Panc1 (cell line): Measurements from ENCODE around the gene ARHGEF39. TPM values are rescaled to one million over a fixed set of nuclear protein-coding genes. Genes with fewer than 3 reads are reported as not detected.
"Not testable (repeated sequence)": the region's sequence is repeated elsewhere in the genome, so short reads cannot be mapped to it uniquely, and the experiment has no call there.

Experiments
- ATAC-seq: fragments of 200-7000 bp; cut with Tn5 transposase; 2 replicates; pipeline ENCODE4 v1.9.1; 2020; ENCODE audit warnings: mild to moderate bottlenecking, moderate library complexity
- BruUV-seq: library from RNA; stranded (reverse); fragments of 400-500 nt; replicated peaks from 2 replicates; lab custom pipeline; 2021; lab: Mats Ljungman, UMichigan
- CTCF ChIA-PET: fragments of 300-600 bp; sonication (Branson Sonifier 250); formaldehyde crosslinking; loops from one replicate; lab custom pipeline; 2022; ENCODE audit warnings: antibody characterized with exemption; lab: Charles Lee
- POLR2A ChIA-PET: fragments of 300-600 bp; sonication (Branson Sonifier 250); formaldehyde crosslinking; loops from one replicate; lab custom pipeline; 2022; ENCODE audit warnings: antibody characterized with exemption; lab: Charles Lee
- DNase-seq: peaks from one replicate; pipeline ENCODE4 v3.0.0-alpha.2; 2010; ENCODE audit warnings: low read depth, low spot score
- H3K27ac ChIP-seq: 2 replicates; pipeline ENCODE4 v1.5.1; 2011; ENCODE audit warnings: mild to moderate bottlenecking, low read length, inconsistent platforms
- H3K27me3 ChIP-seq: fragments of 200-500 bp; sonication (Bioruptor generic); 2 replicates; pipeline ENCODE4 v1.6.0; 2014; ENCODE audit warnings: low read length, inconsistent platforms; ENCODE audit not compliant: control insufficient read depth, insufficient read depth
- H3K36me3 ChIP-seq: fragments of 200-500 bp; sonication (Bioruptor generic); 2 replicates; pipeline ENCODE4 v1.5.1; 2014; ENCODE audit warnings: inconsistent platforms, mild to moderate bottlenecking, low read length, moderate library complexity; ENCODE audit not compliant: control insufficient read depth, insufficient read depth
- H3K4me1 ChIP-seq: 2 replicates; pipeline ENCODE4 v1.5.1; 2011; ENCODE audit warnings: inconsistent platforms, mild to moderate bottlenecking, low read length, moderate library complexity; ENCODE audit not compliant: control insufficient read depth, insufficient read depth
- H3K4me3 ChIP-seq, 2 experiments: 2 replicates each; pipeline ENCODE4 v1.5.1; 2011 to 2012; ENCODE audit warnings: low read depth in 2 of 2, low read length in 2 of 2, mild to moderate bottlenecking in 2 of 2, inconsistent platforms in 1 of 2, moderate library complexity in 1 of 2
- H3K9me3 ChIP-seq: fragments of 200-500 bp; sonication (Bioruptor generic); 2 replicates; pipeline ENCODE4 v1.5.1; 2014; ENCODE audit warnings: low read depth, mild to moderate bottlenecking, inconsistent platforms, low read length, moderate library complexity; ENCODE audit not compliant: control insufficient read depth, insufficient read depth
- CTCF ChIP-seq: fragments of 450-650 bp; IDR thresholded peaks from 2 replicates; pipeline ENCODE4 v1.5.1; 2017; ENCODE audit warnings: mild to moderate bottlenecking
- POLR2AphosphoS5 ChIP-seq: IDR thresholded peaks from 2 replicates; pipeline ENCODE4 v1.6.1; 2012; ENCODE audit warnings: mild to moderate bottlenecking, low read depth, low read length, moderate library complexity
- SIN3A ChIP-seq: IDR thresholded peaks from 2 replicates; pipeline ENCODE4 v1.6.1; 2012; ENCODE audit warnings: low read depth, mild to moderate bottlenecking, low read length, moderate library complexity, borderline replicate concordance; ENCODE audit not compliant: insufficient read depth
- TCF7L2 ChIP-seq: IDR thresholded peaks from 2 replicates; pipeline ENCODE4 v1.6.1; 2011; ENCODE audit warnings: mild to moderate bottlenecking, low read depth, low read length, inconsistent platforms
- in situ Hi-C: cut with HindIII; loops from 2 replicates; pipeline ENCODE4 v1.10.0; 2016; ENCODE audit warnings: low sequenced_read_pairs, low pct_unique_long_range_greater_than_20kb
- intact Hi-C: fragments of 100-400 bp; cut with micrococcal nuclease; formaldehyde crosslinking; loops from one replicate; pipeline ENCODE4 v1.10.0; 2022; ENCODE audit not compliant: unreplicated experiment
- total RNA-seq: library from RNA; stranded (reverse); gene quantifications from one replicate; pipeline ENCODE4 v1.2.1, GENCODE V29; 2021; ENCODE audit not compliant: unreplicated experiment
- TF ChIP-seq, protein P1 (sequence below), 2 experiments: IDR thresholded peaks; 2 replicates each; pipeline ENCODE4 v1.6.1; 2011 to 2012; ENCODE audit warnings: low read depth in 2 of 2, control low read depth in 1 of 2, low read length in 1 of 2, mild to moderate bottlenecking in 1 of 2, moderate library complexity in 1 of 2; ENCODE audit not compliant: insufficient read depth in 1 of 2

Gene ARHGEF39
- total RNA-seq, 1 experiment from 2014 or later = 34.0 TPM

DNA sequence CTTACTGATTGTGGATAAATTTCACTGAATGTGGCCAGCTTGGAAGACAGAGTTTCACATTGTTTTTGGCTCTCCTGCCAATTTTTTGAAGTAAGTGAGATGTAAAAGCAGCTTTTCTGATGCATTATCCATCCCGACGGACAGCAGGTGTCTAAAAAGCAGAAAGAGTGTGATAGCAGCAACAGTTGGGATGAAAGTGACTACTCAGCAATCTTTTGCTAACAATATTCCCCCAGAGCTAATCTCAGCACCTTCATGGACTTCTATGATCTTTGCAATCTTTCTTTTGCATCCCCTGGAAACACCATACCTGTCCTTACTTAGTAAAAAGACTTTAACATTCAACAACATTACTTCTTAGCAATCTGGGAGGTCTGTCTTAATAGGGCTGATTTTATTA lies 52.2 kb downstream of the ARHGEF39 start:
- CTCF ChIA-PET = interaction anchor here (1.4 kb wide), 1 partner anchor 9 kb away, joined by 3 read pairs; no protein-coding TSS in a partner anchor
- no peak for DNase-seq
- no peak overlapping the region for H3K27ac ChIP-seq
- in situ Hi-C loops (no loop called here), intact Hi-C loops (no loop called here)
- no peaks in the 10 kb centered on the region for H3K9me3 ChIP-seq
- BruUV-seq = no TSS peak
- H3K27me3 ChIP-seq = peaks cover 5% of the 10 kb centered on the region; the same call in 1 of the 2 replicates
- no peak for ATAC-seq
- POLR2A ChIA-PET = no interaction called here
- H3K36me3 ChIP-seq = no peaks in the 10 kb centered on the region; the same call in 1 of the 2 replicates
- H3K4me3 ChIP-seq = no peak overlapping the region
- no peaks in the 10 kb centered on the region for H3K4me1 ChIP-seq
- TF ChIP-seq, protein P1, sequence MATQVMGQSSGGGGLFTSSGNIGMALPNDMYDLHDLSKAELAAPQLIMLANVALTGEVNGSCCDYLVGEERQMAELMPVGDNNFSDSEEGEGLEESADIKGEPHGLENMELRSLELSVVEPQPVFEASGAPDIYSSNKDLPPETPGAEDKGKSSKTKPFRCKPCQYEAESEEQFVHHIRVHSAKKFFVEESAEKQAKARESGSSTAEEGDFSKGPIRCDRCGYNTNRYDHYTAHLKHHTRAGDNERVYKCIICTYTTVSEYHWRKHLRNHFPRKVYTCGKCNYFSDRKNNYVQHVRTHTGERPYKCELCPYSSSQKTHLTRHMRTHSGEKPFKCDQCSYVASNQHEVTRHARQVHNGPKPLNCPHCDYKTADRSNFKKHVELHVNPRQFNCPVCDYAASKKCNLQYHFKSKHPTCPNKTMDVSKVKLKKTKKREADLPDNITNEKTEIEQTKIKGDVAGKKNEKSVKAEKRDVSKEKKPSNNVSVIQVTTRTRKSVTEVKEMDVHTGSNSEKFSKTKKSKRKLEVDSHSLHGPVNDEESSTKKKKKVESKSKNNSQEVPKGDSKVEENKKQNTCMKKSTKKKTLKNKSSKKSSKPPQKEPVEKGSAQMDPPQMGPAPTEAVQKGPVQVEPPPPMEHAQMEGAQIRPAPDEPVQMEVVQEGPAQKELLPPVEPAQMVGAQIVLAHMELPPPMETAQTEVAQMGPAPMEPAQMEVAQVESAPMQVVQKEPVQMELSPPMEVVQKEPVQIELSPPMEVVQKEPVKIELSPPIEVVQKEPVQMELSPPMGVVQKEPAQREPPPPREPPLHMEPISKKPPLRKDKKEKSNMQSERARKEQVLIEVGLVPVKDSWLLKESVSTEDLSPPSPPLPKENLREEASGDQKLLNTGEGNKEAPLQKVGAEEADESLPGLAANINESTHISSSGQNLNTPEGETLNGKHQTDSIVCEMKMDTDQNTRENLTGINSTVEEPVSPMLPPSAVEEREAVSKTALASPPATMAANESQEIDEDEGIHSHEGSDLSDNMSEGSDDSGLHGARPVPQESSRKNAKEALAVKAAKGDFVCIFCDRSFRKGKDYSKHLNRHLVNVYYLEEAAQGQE (IDR thresholded peaks at IDR 0.05; ENCODE audit: insufficient read depth in 1 of 2, low read depth in 2 of 2, low read length in 1 of 2) = no peak
- TF ChIP-seq SIN3A (no peak), CTCF (no peak), POLR2AphosphoS5 (no peak), TCF7L2 (no peak)

DNA sequence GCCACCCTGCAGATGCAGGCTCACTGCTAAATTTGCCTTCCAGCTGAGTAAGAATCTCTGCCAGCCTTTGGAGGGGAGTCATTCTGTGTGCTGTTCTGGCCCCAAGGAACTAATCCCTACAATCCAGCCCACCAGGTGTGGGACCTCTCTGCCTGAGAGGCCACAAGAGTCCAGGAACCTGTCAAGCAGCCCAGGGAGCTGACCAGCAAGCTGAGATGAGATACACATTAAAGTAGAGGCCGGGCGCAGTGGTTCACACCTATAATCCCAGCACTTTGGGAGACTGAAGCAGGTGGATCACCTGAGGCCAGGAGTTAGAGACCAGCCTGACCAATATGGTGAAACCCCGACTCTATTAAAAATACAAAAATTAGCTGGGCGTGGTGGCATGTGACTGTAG lies 52.9 kb downstream of the ARHGEF39 start:
- ATAC-seq, H3K4me3 ChIP-seq, H3K27me3 ChIP-seq, H3K36me3 ChIP-seq, in situ Hi-C loops, H3K27ac ChIP-seq, POLR2A ChIA-PET, BruUV-seq, DNase-seq, H3K9me3 ChIP-seq, intact Hi-C loops, H3K4me1 ChIP-seq: not testable (repeated sequence)
- CTCF ChIA-PET = interaction anchor here (0.9 to 1.4 kb wide), 3 partner anchors 8 to 43 kb away, joined by 3 read pairs; no protein-coding TSS in a partner anchor

GRCh38 chr9:35611230-35611797 lies 53.7 kb downstream of the ARHGEF39 start:
- peak; percentile 84 for ATAC-seq
- peak; percentile 18 for DNase-seq
- TF ChIP-seq, protein P1 (IDR thresholded peaks at IDR 0.05; ENCODE audit: insufficient read depth in 1 of 2, low read depth in 2 of 2, low read length in 1 of 2) = no peak
- TF ChIP-seq SIN3A (no peak), TCF7L2 (no peak), CTCF (no peak)
- H3K36me3 ChIP-seq = no peaks in the 10 kb centered on the region; the same call in 1 of the 2 replicates
- no TSS peak for BruUV-seq
- in situ Hi-C loops = no loop called here
- no peaks in the 10 kb centered on the region; the same call in 1 of the 2 replicates for H3K27me3 ChIP-seq
- ChIA-PET CTCF (interaction anchor here (0.6 to 1.4 kb wide), 10 partner anchors 15 to 218 kb away, joined by 3 to 14 read pairs (median 4); partner anchors contain the start of genes CCDC107, RMRP and TMEM8B), POLR2A (interaction anchor here (0.6 kb wide), 1 partner anchor 67 kb away, joined by 7 read pairs; no protein-coding TSS in a partner anchor)
- no peaks in the 10 kb centered on the region for H3K9me3 ChIP-seq
- intact Hi-C loops = no loop called here
- no peak overlapping the region for H3K4me3 ChIP-seq
- peaks cover 6% of the 10 kb centered on the region for H3K4me1 ChIP-seq
- H3K27ac ChIP-seq = no peak overlapping the region
